CD4-positive, alpha-beta T cell treated with Interferon alpha-2 for 1 hour (primary cell): ENCODE results near the gene COL18A1.

Experiments
- DNase-seq, 2 donors: peaks; one replicate each; pipeline ENCODE4 v3.0.0-alpha.2; 2020 to 2022

Gene COL18A1

DNA sequence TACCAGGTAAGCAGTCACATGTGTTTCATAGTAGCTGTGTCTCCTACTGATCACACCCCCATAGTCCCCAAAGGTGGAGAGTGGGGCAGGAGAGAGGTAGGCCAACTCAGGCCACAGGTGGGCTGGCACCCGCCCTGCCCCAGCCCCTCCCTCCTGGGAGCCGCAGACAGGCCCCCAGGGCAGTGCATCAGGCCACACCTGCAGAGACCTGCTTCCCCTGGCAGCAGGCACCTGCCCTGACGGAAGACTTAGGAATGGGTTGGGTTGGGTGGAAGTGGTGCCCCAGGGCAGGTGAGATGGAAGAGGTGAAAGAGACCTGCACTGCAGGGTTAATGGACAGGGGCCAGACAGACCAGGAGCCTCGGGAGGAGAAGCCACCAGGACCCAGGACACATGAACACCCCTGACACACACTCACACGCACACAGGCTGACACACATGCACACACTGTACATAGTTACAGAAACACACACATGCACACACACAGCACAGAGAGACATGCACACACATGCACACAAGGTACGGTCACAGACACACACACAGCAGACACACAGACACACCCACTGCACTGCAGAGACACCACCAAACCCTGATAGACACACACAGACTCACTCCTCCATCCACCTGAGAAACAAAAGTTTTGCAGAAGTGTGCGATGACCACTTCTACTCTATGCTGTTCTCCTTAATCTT is 1.7 kb upstream of the COL18A1 start:
- no peak for DNase-seq

DNA sequence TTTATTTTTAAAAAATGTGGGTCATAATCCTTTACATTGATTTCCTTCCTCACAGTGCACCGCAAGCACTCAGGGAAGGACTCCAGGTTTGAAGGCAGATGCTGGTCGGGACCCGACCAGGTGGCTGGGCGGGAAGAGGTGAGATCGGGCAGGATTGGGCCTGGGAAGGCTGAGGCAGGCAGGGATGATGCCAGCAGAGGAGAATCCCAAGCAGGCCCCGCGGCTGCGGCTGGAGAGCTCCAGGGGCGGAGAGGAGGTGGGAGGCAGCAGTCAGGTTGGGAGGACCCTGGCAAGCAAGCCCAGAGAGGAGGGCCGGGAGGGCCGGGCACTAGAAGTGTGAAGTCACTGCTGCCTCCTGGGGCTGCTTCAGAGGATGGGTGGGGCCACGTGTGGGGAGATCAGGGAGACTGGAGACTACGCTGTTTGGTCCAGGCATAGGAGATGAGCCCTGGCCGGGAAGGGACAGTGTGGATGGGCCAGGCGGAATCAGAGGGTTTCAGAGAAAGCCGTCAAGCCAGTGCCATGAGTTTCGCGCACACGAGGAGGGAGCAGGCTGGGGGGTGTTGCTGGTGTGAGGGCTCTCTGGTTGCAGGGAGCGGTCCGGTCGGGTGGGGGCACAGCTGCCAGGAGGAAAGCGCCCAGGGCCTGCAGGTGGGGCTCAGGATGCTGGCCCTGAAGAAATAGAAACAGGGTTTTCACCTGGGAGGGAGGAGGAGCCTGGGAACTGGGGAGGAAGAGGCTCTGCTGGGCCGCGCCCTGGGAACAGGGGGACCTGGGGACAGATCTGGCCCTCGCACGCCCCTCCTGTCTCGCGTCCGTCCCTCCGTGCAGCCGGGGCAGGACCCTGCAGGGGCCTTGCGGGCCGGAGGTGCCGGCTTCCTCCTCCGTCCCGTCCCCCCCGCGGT is 888 bp upstream of the COL18A1 start:
- no peak for DNase-seq

- DNase-seq, result no peak
Measured at GRCh38 chr21:45405271-45405818, 380 bp downstream of the COL18A1 start.

DNA sequence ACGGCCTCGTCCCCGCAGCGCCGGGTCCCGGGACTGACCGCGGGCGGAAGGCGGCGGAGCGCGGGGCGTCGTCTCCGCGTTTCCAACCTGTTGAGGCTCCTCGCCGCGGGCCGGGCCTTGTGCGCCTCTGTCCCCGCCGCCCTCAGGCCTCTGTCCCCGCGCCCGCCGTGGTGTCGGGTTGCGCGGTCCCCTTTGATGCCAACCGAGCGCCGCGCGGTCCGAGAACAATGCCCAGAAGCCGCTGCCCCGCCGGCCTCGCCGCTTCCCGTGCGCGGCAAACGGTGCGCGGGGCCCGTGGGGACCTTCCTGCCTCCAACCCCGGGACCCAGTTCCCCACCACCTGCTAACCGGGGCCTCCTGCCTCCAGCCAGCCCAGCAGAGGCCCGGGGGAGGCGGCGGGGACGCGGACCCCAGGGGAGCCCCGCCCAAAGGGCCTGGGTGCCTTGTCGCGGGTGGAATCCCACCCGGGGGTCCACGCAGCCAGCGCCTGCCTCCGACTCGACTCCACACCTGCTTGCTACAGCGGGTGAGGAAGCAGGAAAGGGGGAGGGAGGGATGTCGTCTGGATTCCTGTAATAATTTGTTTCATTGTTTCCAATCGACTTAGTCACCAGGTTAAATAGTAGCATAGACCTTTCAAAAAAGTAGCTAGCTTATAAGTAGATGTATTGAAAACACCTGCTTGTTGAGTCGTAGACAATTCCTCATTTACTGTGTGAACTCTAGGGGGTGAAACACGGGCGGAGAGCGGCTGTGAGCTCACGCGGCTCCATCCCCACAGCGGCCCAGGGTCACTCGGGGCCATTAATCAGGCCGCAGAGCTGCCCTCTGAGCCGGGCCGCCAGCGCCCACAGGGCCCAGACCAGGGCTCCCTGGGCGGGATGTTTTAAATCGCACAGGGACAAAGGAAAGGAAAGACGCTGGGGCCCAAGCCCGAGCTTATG is 1.1 kb downstream of the COL18A1 start:
- no peak for DNase-seq

GRCh38 chr21:45406801-45407628 is 2.0 kb downstream of the COL18A1 start:
- no peak for DNase-seq

DNA sequence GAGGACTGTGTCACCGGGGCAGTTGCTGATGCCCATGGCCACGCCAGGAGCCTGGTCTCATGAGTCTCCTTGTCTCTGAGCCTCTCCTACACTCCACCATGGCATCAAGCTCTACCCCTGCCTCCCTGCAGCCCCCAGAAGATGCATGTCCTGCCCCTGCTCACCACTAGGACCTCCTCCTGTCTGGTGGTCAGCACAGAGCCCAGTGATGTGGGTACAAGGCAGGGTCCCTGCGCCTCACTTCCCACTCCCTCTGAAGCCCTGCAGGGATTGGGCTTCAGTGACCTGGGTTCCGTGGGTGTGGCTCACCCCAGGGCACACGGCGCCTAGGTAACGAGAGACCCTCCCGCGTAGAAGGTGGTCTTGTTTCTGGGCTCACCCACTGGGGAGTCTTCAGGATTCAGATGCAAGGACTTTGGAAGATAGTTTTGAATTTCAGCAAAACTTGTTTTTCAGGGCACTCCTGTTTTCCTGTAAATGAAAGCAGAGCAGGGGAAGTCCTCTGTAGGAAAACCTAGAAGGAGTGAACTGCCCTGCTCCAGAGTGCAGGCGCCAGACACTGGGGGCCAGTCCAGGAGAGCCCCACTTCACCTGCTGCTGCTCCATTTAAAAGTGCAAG is 2.8 kb downstream of the COL18A1 start:
- no peak for DNase-seq

DNA sequence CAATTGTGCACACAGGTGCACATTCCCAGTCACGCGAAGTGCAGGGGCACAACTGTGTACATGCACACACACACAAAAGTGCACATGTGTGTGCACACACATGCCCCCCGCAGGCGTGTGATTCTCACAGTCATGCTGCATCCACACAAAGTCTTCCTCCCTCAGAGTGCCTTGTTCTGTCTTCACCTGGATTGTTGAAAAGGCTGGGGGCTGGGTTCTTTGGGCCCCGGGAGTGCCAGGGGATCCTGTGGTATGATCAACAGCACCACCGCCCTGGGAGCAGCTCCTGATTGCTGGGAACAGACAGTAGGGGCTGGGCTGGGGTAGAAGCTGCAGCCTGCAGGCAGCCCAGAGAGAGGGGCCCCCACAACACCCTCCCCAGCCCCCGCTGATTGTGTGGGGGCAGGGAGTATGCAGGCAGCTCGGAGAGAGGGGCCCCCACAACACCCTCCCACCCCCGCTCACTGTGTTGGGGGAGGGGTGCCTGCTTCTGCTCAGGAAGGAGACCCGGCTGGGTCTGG is 3.4 kb downstream of the COL18A1 start:
- no peak for DNase-seq

DNA sequence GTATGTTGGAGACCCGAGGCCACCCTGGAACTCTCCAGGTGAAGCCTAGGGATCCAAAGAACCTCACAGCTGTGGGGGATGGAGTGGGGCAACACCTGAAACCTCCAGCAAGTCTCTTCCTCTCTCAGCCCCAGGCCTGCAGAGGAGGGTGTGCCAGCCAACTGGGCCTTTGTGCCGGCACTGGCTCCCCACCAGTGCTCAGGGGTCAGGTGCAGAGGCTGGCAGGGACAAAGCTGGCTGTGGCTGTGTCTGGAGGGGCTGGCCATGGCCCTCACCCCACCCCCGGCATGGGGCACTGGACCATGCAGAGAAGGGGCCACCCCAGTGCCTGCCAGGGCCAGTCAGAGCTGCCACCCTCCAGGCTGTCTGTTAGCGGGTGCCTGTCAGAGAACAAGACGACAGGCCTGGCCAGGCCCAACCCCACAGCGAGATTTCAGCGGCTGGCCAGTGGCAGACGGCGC is 3.9 kb downstream of the COL18A1 start:
- no peak for DNase-seq

DNA sequence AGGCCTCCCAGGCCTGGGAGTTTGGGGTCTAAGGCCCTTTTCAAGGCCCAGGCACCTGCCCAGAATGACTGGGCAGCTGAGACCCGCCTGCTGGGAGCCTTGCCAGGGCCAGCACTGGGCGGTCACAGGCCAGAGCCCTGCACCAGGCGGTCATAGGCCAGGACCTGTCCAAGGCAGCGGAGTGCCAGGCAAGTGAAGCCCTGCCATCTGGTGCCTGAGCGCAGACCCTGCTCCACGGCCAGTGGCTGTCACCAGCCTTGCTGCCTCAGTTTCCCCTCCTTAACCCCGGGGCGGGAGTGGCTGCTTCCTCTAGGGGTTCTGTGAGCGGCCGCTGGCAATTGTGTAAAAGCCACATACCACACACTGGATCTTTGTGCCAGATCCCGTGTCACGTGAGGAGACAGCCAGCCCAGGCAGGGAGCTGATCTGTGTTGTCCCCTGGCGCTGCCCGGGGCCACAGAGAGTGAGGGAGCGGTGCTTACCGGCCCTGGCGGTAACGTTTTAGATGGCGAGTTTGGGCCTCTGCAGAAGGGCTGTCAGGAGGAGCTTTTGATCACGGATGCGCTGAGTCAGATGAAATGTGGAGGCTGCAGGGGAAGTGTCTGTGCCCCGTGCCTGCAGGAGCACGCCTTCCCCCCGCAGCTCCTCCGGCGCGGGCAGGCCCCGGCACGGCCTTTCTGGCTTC is 4.6 kb downstream of the COL18A1 start:
- no peak for DNase-seq

DNA sequence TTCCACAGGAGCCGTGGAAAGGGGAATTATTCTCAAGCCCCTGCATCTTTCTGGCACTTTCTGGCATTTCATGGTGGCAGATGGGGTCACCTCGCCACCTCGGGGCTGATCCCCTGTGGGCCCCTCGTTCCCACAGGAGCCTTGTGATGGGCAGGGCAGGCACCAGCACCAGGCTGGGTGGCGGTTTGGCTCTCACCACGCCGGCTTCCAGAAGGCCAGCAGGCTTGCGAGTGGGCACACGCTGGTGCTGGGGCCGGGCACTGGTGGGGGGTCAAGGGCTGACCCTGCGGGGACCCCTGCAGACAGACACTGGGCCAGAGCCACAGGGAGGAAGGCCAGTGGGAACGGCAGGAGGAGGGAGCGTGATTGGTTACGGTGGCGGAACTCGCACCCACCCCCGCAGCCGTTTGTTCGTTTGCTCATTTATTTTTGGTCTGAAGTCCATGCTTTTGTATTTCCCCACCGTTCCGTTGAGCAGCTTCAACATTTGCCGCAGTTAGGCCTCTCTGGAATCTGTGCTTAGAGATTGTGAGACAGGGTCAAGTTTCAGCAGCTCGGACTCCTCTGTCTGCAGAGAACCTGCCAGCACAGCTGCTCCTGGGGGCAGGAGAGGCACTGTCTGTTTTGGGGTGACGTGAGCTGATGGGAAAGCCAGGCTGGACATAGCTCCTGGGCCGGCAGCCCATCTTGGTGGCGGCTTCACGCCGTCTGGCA is 5.3 kb downstream of the COL18A1 start:
- DNase-seq, result no peak

- no peak for DNase-seq
Measured at GRCh38 chr21:45410865-45411809, 6.2 kb downstream of the COL18A1 start.

DNA sequence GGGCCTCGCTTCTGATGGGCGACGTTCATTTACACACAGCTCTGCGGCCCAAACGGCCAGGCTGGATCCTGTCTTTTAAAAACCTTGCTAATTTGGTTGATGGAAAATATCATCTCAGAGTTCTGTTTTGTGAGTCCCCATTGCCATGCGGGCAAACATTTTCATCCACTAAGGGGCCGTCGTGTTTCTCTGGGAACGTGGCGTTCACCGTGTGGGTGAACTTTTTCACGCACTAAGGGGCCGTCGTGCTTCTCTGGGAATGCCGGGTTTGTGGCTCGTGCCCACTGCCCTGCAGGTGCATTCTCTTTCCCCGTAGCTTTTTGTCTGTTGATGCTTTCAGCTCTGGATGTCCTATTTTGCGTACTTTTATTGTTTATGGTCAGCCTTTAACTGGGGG is 6.8 kb downstream of the COL18A1 start:
- DNase-seq, result no peak

DNA sequence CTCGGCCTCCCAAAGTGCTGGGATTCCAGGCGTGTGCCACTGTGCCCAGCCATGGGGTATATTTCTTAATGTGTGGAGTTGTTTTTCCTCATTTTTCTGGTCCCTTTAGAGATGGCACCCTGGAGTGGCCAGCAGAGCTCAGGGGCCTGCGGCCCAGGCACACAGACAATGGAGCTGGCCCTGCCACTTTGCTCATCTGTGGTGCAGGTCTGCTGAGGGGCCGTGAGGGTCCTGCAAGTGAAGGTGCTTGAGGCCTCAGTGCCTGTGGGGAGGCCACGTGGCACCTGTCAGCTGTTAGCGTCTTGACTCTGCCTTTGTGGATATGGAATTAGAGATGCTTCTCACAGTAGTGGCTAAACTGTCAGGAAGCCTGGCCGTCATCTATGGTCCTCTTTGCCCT is 7.5 kb downstream of the COL18A1 start:
- DNase-seq, result no peak

DNA sequence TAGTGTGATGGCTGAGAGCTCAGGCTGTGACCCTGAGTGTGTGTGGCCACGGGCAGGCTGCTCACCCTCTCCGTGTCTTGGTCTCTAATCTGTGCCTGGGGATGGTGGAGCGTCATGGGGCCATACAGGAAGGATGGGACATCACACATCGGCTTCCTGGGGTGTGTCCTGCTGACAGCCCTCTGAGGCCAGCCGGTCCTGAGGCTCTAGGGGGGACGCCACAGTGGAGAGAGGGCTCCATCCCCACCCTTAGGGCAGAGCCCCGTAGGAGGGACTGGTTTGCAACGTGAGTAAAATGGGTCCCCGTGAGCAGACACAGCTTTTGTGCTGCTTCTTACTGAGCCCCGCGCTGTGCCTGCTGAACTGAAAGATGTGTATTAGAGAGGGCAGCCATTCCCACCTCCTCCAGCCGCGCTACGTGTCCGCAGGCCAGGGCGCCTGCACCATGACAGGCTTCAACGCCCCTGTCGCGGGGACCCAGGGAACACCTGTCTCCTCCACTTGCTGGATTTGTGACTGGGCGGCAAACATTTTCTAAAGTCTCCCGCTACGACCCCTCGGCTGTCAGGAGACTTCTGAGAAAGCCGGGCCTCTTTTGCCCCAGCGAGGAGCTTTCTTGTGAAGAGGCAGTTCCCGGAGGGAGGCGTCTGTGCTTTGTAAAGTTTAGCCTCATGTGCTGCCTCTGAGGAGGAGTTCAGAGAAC is 8.1 kb downstream of the COL18A1 start:
- no peak for DNase-seq

GRCh38 chr21:45413922-45414321 is 9.0 kb downstream of the COL18A1 start:
- DNase-seq, result no peak

DNA sequence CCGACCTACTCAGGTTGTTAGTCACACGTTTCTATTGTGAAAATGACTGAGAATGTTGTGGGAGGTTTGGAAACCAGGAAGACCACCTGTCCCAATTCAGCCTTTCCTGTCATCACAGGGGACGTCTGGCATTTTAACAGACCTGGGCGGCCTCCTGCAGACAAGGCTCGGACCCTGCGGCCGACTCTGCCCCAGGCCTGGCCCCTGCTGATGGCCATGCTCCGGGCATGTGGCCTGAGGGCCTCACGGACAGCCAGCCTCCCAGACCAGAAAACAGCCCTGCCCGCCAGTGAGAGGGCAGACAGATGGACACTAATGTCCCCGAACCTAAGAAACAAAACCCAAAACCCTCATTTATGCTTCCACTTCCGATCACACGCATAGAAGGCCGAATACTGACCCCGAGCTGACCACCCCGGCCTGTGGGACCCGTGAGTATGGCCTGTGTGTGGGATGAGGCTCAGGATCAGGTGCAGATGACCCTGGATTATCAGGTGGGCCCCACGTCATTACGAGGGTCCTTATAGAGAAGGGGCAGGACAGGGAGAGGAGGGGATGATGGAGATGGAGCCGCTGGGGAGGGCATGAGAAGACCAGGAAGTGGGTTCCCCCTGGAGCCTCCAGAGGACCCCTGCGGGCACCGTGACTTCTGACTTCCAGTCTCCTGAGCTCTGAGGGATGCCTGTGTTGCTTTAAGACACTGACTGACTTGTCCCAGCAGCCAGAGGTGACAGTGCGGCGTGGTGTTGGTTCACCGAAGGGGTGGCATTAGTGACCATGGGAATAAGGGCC is 9.6 kb downstream of the COL18A1 start:
- no peak for DNase-seq
